ENCODE results near the gene SNRPD1. TPM values are rescaled to one million over a fixed set of nuclear protein-coding genes. Genes with fewer than 3 reads are reported as not detected.
"Not testable (repeated sequence)": the region's sequence is repeated elsewhere in the genome, so short reads cannot be mapped to it uniquely, and the experiment has no call there.

The SNRPD1 gene
- total RNA-seq: 17.5 and 33.3 TPM in 2 replicates

- peak; percentile 55 for DNase-seq (ENCODE audit: extremely low read depth, low read depth, low spot score)
Measured at GRCh38 chr18:21612125-21613039, at the start of gene SNRPD1. SNRPD1 (plus strand) TSS chr18:21612314; CDS start chr18:21612430, 116 bp downstream.

- DNase-seq (ENCODE audit: extremely low read depth, low read depth, low spot score): no peak
Measured at GRCh38 chr18:21571772-21572171, 40.3 kb upstream of the SNRPD1 start.

GRCh38 chr18:21575656-21576055 lies 36.5 kb upstream of the SNRPD1 start:
- DNase-seq (ENCODE audit: extremely low read depth, low read depth, low spot score): no peak

- DNase-seq (ENCODE audit: extremely low read depth, low read depth, low spot score): no peak
Measured at GRCh38 chr18:21584391-21584790, 27.7 kb upstream of the SNRPD1 start.

GRCh38 chr18:21592361-21592760 lies 19.8 kb upstream of the SNRPD1 start:
- not testable (repeated sequence) for DNase-seq (ENCODE audit: extremely low read depth, low read depth, low spot score)

- DNase-seq (ENCODE audit: extremely low read depth, low read depth, low spot score): no peak
Measured at GRCh38 chr18:21593540-21594257, 18.4 kb upstream of the SNRPD1 start.

GRCh38 chr18:21597620-21598019 lies 14.5 kb upstream of the SNRPD1 start:
- no peak for DNase-seq (ENCODE audit: extremely low read depth, low read depth, low spot score)

- no peak for DNase-seq (ENCODE audit: extremely low read depth, low read depth, low spot score)
Measured at GRCh38 chr18:21598726-21599584, 13.2 kb upstream of the SNRPD1 start.

- no peak for DNase-seq (ENCODE audit: extremely low read depth, low read depth, low spot score)
Measured at GRCh38 chr18:21599585-21600525, 12.3 kb upstream of the SNRPD1 start.

- peak; percentile 80 for DNase-seq (ENCODE audit: extremely low read depth, low read depth, low spot score)
Measured at GRCh38 chr18:21600526-21601410, 11.3 kb upstream of the SNRPD1 start, which contains the start of gene ESCO1. ESCO1 (minus strand) TSS chr18:21600704; CDS start chr18:21574843, 25,861 bp downstream.

- DNase-seq (ENCODE audit: extremely low read depth, low read depth, low spot score): no peak
Measured at GRCh38 chr18:21602299-21602587, 9.9 kb upstream of the SNRPD1 start.

GRCh38 chr18:21604671-21605070 lies 7.4 kb upstream of the SNRPD1 start:
- DNase-seq (ENCODE audit: extremely low read depth, low read depth, low spot score): no peak

- DNase-seq (ENCODE audit: extremely low read depth, low read depth, low spot score): no peak
Measured at GRCh38 chr18:21605213-21605612, 6.9 kb upstream of the SNRPD1 start.

- DNase-seq (ENCODE audit: extremely low read depth, low read depth, low spot score): not testable (repeated sequence)
Measured at GRCh38 chr18:21611401-21612124, 551 bp upstream of the SNRPD1 start.

GRCh38 chr18:21621640-21622039 lies 9.5 kb downstream of the SNRPD1 start:
- DNase-seq (ENCODE audit: extremely low read depth, low read depth, low spot score): not testable (repeated sequence)

GRCh38 chr18:21629089-21629832 lies 17.1 kb downstream of the SNRPD1 start:
- DNase-seq (ENCODE audit: extremely low read depth, low read depth, low spot score): no peak

GRCh38 chr18:21632393-21632792 lies 20.3 kb downstream of the SNRPD1 start:
- no peak for DNase-seq (ENCODE audit: extremely low read depth, low read depth, low spot score)

Data from glomerular endothelial cell (primary cell).